ENCODE results near the gene CKAP5. TPM values are rescaled to one million over a fixed set of nuclear protein-coding genes. Genes with fewer than 3 reads are reported as not detected.

Gene CKAP5
- total RNA-seq, 4 donors from 2014 or later, result 27.2 to 37.0 (median 31.6) TPM

DNA sequence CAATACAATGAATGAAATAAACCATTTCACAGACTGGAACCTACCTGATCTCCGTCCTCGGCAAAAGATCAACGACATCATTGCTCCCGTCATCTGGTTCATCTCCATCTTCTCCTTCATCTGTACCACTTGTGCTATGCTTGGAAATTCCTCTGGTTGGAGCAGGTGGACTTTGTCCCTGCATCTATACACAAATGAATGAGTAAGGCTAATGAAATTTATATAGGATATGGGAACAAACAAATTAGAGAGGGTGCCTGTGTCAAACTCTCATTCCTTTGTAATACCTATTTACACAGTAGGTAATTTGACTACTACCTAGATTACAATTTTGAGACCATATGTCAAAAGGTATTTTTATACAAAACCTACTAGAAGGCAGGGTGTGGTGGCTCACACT lies 67.7 kb downstream of the CKAP5 start:
- ATAC-seq (ENCODE audit: low FRiP score) (no peak), DNase-seq (ENCODE audit: low spot score) (no peak)
- TF ChIP-seq, protein P1, sequence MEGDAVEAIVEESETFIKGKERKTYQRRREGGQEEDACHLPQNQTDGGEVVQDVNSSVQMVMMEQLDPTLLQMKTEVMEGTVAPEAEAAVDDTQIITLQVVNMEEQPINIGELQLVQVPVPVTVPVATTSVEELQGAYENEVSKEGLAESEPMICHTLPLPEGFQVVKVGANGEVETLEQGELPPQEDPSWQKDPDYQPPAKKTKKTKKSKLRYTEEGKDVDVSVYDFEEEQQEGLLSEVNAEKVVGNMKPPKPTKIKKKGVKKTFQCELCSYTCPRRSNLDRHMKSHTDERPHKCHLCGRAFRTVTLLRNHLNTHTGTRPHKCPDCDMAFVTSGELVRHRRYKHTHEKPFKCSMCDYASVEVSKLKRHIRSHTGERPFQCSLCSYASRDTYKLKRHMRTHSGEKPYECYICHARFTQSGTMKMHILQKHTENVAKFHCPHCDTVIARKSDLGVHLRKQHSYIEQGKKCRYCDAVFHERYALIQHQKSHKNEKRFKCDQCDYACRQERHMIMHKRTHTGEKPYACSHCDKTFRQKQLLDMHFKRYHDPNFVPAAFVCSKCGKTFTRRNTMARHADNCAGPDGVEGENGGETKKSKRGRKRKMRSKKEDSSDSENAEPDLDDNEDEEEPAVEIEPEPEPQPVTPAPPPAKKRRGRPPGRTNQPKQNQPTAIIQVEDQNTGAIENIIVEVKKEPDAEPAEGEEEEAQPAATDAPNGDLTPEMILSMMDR (IDR thresholded peaks at IDR 0.05), result no peak

DNA sequence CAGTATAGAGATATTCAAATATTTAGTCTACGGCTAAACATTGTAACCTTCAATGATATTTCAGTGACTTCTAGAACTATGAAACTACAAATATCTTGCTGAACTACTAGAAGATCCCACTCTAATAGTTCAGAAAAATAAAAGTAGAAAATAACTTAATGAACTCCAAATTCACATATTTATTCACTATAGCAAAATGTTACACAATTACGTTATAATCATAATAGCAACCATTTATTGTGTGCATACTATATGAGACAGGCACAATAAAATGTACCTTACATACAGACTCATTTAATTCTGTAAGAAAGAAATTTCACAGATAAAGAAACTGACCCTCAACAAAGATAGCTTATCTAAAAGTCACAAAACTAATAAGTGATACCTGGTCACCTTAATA lies 69.2 kb downstream of the CKAP5 start:
- ATAC-seq (ENCODE audit: low FRiP score) (no peak), DNase-seq (ENCODE audit: low spot score) (no peak)
- TF ChIP-seq, protein P1 (IDR thresholded peaks at IDR 0.05), result no peak

DNA sequence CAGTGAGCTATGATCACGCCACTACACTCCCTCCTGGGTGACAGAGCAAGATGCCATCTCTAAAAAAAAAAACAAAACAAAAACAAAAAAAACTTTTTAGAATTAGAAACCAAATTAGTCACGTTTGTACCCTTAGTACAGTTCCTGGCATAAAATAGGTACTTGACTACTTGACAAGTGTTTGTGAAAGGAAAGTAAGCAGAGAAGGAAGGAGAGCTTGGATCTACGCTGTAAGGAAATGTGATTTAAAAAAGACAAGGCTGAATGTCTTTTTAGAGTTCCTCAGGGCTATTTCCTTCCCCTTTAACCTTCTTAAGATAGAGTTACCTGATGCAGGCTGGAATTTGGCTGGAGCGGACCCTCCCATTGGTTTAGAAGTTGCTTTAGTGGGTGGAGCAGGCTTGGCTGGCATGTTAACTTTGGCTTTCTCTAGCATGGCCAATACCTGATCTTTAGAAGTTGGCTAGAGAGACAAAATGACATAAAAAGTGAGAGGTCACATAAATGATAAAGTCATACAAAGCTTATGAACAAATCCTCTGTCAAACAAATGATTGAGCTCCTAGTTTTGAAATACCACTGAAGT lies 76.4 kb downstream of the CKAP5 start:
- ATAC-seq (ENCODE audit: low FRiP score) (no peak), DNase-seq (ENCODE audit: low spot score) (no peak)
- TF ChIP-seq, protein P1 (IDR thresholded peaks at IDR 0.05), result no peak

DNA sequence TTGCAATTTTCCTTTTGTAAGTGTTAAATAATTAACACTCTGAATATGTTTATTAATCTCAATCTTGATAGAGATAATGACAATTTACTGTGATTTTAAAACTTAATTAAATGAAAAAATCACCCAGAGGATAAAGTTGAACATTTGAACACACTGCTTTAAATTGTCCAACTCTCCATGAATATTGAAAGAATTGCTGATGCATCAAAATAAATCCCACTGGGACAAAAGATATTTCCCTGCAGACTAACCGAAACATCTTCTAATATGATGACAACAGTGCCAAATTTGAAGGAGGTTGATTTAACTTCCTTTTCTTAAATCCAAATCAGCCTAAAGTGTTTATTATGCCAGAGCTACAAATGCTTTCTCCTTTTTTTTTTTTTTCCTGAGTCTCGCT lies 79.4 kb downstream of the CKAP5 start:
- no peak for DNase-seq (ENCODE audit: low spot score)
- TF ChIP-seq, protein P1 (IDR thresholded peaks at IDR 0.05), result no peak
- no peak for ATAC-seq (ENCODE audit: low FRiP score)

DNA sequence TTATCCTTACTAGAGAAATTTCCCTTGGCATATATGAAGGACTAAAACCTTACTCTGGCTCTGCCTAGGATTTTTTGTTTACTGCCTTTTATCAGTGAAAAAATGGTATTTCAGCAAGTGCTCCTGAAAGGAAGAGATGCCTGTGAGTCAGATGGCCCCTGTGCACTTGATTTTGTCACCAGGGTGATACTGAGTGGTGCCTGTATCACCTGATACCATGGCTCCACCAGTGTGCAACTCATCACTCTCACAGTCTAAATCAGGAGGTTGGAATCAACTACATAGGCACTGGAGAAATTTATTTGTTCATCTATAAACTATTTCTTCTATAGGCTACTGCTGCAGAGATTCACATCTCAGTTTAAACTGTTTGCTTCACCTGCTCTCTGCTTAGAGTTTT lies 83.8 kb downstream of the CKAP5 start:
- TF ChIP-seq, protein P1 (IDR thresholded peaks at IDR 0.05), result no peak
- DNase-seq (ENCODE audit: low spot score), result no peak
- ATAC-seq (ENCODE audit: low FRiP score), result no peak

DNA sequence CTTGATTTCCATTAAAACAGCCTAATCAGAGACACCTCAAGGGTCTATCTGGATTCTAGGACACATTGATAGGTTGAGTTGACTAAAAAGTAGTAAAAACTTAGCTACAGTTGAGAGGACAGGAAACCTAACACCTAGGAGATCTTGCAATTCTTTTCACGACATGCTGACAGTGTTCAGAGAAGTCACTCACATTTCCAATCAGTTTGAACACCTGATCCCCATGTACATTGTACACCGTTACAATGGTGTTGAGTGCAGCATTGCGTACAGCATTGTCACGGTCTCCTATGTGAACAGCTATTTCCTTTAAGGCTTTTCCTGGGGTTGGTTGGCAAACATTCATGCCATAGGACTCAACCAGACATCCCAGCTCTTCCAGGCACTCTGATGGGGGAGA lies 84.3 kb downstream of the CKAP5 start:
- ATAC-seq (ENCODE audit: low FRiP score) (no peak), DNase-seq (ENCODE audit: low spot score) (no peak)
- TF ChIP-seq, protein P1 (IDR thresholded peaks at IDR 0.05), result no peak

DNA sequence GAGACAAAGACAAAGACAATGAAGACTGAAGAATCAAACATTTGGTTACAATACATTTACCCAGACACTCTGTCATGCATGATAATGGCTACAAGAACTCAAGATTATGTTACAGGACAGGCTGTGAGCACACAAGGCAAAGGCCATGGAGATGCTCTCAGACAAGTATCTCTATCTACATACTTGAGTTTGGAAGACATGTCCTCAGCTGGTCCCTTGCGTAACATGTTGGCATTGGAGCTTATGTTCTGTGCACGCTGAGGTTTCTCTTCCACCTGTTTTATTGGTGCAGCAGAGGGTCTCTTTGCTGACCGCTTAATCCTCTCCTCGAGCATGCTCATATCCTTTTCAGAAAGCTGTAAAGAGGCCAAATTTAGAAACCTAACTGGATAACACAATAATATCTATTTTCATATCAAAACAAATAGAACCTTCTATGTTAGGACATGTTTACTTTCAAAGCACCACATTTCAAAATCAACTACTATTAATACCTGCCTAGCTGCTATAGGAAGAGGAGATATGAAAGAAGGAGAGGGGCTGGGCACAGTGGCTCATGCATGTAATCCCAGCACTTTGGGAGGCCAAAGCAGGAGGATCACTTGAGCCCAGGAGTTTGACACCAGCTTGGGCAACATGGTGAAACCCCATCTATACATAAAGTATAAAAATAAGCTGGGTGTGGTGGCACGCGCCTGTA lies 85.5 kb downstream of the CKAP5 start:
- TF ChIP-seq, protein P1 (IDR thresholded peaks at IDR 0.05), result no peak
- ATAC-seq (ENCODE audit: low FRiP score) (no peak), DNase-seq (ENCODE audit: low spot score) (no peak)
